SK-N-MC (cell line): ENCODE results near the gene SEMA4D.

Experiments used
- DNase-seq: peaks from one replicate; pipeline ENCODE4 v3.0.0-alpha.2; 2011; ENCODE audit warnings: low read depth, low spot score
- H3K27ac ChIP-seq: fragments of 200-600 bp; sonication (generic); 2 replicates; pipeline ENCODE4 v1.5.1; 2016; ENCODE audit warnings: mixed run types
- H3K36me3 ChIP-seq: fragments of 200-600 bp; sonication (generic); 2 replicates; pipeline ENCODE4 v1.6.1; 2017; ENCODE audit warnings: antibody characterized with exemption, low read length, mixed read lengths; ENCODE audit not compliant: insufficient read depth
- H3K4me3 ChIP-seq: fragments of 200-600 bp; sonication (generic); 2 replicates; pipeline ENCODE4 v1.5.1; 2016
- H3K9ac ChIP-seq: fragments of 200-600 bp; sonication (generic); 2 replicates; pipeline ENCODE4 v1.8.0; 2017; ENCODE audit warnings: mixed run types, mixed read lengths; ENCODE audit not compliant: insufficient read length
- H3K9me3 ChIP-seq: fragments of 200-600 bp; sonication (generic); 2 replicates; pipeline ENCODE4 v1.6.1; 2017; ENCODE audit warnings: low read depth, mild to moderate bottlenecking, antibody characterized with exemption, low read length, moderate library complexity, mixed read lengths
- EZH2 ChIP-seq: fragments of 200-600 bp; sonication (generic); IDR thresholded peaks from one replicate; pipeline ENCODE4 v1.6.1; 2017; ENCODE audit warnings: antibody characterized with exemption
- FOXP2 ChIP-seq: optimal IDR thresholded peaks from 2 replicates; pipeline ENCODE3; 2011; ENCODE audit warnings: mild to moderate bottlenecking, moderate library complexity; ENCODE audit not compliant: insufficient read depth; ENCODE audit errors: extremely low read length, control extremely low read depth
- POLR2AphosphoS5 ChIP-seq: IDR thresholded peaks from 2 replicates; pipeline ENCODE4 v1.6.1; 2012; ENCODE audit warnings: mild to moderate bottlenecking, low read depth, low read length, borderline replicate concordance

SEMA4D gene

GRCh38 chr9:89468281-89468960 is 29.5 kb downstream of the SEMA4D start:
- Histone ChIP-seq H3K4me3 (no peak overlapping the region), H3K36me3 (no peaks in the 10 kb centered on the region), H3K9ac (no peak overlapping the region), H3K9me3 (no peaks in the 10 kb centered on the region), H3K27ac (no peak overlapping the region)
- no peak for TF ChIP-seq EZH2
- no peak for TF ChIP-seq POLR2AphosphoS5
- TF ChIP-seq FOXP2, result no peak
- no peak for DNase-seq

GRCh38 chr9:89467278-89467625 is 30.7 kb downstream of the SEMA4D start:
- no peak overlapping the region for H3K9ac ChIP-seq
- no peak overlapping the region for H3K27ac ChIP-seq
- H3K4me3 ChIP-seq, result no peak overlapping the region
- no peak for TF ChIP-seq FOXP2
- TF ChIP-seq EZH2, result no peak
- no peak for TF ChIP-seq POLR2AphosphoS5
- no peak for DNase-seq
- H3K9me3 ChIP-seq, result no peaks in the 10 kb centered on the region
- no peaks in the 10 kb centered on the region for H3K36me3 ChIP-seq

GRCh38 chr9:89466451-89467277 is 31.2 kb downstream of the SEMA4D start:
- Histone ChIP-seq H3K9ac (no peak overlapping the region), H3K4me3 (no peak overlapping the region), H3K9me3 (no peaks in the 10 kb centered on the region), H3K27ac (no peak overlapping the region), H3K36me3 (no peaks in the 10 kb centered on the region)
- TF ChIP-seq FOXP2, result no peak
- TF ChIP-seq EZH2, result no peak
- TF ChIP-seq POLR2AphosphoS5, result no peak
- DNase-seq, result no peak

- H3K9me3 ChIP-seq, result no peaks in the 10 kb centered on the region
- no peaks in the 10 kb centered on the region for H3K36me3 ChIP-seq
- no peak overlapping the region for H3K4me3 ChIP-seq
- H3K27ac ChIP-seq, result no peak overlapping the region
- DNase-seq, result no peak
- TF ChIP-seq EZH2 (no peak), FOXP2 (no peak), POLR2AphosphoS5 (no peak)
- no peak overlapping the region for H3K9ac ChIP-seq
Measured at GRCh38 chr9:89465726-89466308, 32.1 kb downstream of the SEMA4D start.

- Histone ChIP-seq H3K9ac (no peak overlapping the region), H3K27ac (no peak overlapping the region), H3K9me3 (no peaks in the 10 kb centered on the region), H3K4me3 (no peak overlapping the region), H3K36me3 (no peaks in the 10 kb centered on the region)
- TF ChIP-seq EZH2 (no peak), FOXP2 (no peak), POLR2AphosphoS5 (no peak)
- no peak for DNase-seq
Measured at GRCh38 chr9:89465001-89465451, 32.9 kb downstream of the SEMA4D start.

- DNase-seq, result no peak
- no peak overlapping the region for H3K9ac ChIP-seq
- TF ChIP-seq FOXP2 (no peak), POLR2AphosphoS5 (no peak), EZH2 (no peak)
- H3K27ac ChIP-seq, result no peak overlapping the region
- no peaks in the 10 kb centered on the region for H3K36me3 ChIP-seq
- H3K9me3 ChIP-seq, result no peaks in the 10 kb centered on the region
- no peak overlapping the region for H3K4me3 ChIP-seq
Measured at GRCh38 chr9:89464300-89464901, 33.5 kb downstream of the SEMA4D start.

- H3K36me3 ChIP-seq, result no peaks in the 10 kb centered on the region
- DNase-seq, result no peak
- H3K27ac ChIP-seq, result no peak overlapping the region
- H3K4me3 ChIP-seq, result no peak overlapping the region
- H3K9me3 ChIP-seq, result no peaks in the 10 kb centered on the region
- no peak overlapping the region for H3K9ac ChIP-seq
- no peak for TF ChIP-seq FOXP2
- no peak for TF ChIP-seq EZH2
- no peak for TF ChIP-seq POLR2AphosphoS5
Measured at GRCh38 chr9:89462817-89463683, 34.9 kb downstream of the SEMA4D start.
